NCI-H460 (cell line): Measurements from ENCODE around the gene ATP10D. TPM values are rescaled to one million over a fixed set of nuclear protein-coding genes. Genes with fewer than 3 reads are reported as not detected.

Experiments
- DNase-seq: peaks from one replicate; pipeline ENCODE4 v3.0.0-alpha.2; 2016; ENCODE audit warnings: low read depth; ENCODE audit errors: extremely low read depth
- polyA plus RNA-seq: library from polyadenylated mRNA; depleted of rRNA; stranded (reverse); fragments of >200 nt; gene quantifications from 2 replicates; pipeline ENCODE4 v1.2.3, GENCODE V29; 2014; cell fraction: nucleus; rRNA removed
- total RNA-seq: library from RNA; depleted of rRNA; stranded (reverse); fragments of >200 nt; shearing (Covaris generic); gene quantifications from 2 replicates; pipeline ENCODE4 v1.2.3, GENCODE V29; 2014; rRNA removed

Gene ATP10D
- total RNA-seq = 9.3 and 13.3 TPM in 2 replicates
- polyA plus RNA-seq = 6.0 and 6.3 TPM in 2 replicates

DNA sequence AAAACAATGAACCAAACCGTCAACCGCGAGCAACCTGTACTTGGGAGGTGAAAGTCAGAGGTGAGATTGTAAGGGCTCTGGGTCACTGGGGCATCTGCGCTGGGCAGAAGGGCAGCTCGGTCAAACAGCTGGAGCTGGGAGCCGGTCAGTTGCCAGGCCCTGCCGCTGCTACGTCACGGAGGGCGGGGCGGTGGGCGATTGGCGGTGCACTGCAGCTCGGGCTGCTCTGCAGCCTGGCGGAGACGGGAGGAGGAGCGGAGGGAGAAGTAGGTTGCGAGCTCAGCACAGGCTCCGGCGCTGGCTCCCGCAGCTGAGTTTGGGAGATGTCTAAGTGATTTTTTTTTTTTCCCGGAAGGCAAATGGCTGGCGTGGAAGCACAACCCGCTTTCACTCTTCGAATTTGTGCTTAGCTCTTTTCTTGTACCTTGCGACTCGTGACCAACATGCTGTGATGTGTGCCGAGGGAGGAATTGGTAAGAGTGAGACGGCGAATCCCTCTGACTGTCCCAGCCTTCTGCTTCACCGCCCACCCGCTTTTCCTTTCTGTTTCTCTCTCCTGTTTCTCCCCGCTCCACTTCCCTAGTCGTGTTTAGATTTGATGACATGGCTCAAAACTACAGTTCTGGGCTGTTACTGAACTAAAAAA, at the start of gene ATP10D:
Gene ATP10D, plus strand, starts transcription at position 229 of the 646 bp plus-strand sequence. CDS start 27,266 bp downstream, outside the sequence.
- peak; percentile 89 for DNase-seq

DNA sequence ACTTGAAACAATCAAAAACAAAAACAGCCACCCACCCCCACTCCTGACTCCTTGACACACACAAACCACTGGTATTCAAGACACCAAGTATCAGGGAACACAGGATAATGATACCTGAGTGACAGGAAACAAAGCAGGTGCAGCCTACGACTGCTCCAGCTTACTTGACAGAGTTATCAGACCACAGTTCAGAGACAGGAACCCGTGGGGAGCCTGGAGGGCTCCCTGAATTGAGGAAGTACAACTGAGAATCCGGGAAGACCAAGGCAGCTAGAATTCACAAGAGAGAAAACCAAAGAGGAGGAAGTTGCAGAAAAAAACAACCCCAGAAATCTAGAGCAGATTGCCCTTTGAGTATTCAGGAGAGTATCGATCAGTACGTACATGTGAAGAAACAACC, 42.1 kb upstream of the ATP10D start:
- DNase-seq = no peak

DNA sequence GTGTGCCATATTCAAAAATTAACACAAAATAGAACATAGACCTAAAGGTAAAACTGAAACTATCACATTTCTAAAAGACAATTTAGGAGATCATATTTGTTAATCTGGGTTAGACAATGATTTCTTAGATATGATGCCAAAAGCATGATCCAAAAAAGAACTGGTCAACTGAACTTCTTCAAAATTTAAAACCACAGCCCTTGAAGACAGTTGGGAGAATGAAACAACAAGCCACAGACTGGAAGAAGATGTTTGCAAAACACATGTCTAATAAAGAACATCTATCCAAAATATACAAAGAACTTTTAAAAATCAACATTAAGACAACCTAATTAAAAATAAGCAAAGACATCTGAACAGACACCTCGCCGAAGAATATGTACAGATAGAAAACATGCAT, 41.0 kb upstream of the ATP10D start:
- DNase-seq = no peak

GRCh38 chr4:47451657-47452056, 33.4 kb upstream of the ATP10D start:
- DNase-seq = no peak

DNA sequence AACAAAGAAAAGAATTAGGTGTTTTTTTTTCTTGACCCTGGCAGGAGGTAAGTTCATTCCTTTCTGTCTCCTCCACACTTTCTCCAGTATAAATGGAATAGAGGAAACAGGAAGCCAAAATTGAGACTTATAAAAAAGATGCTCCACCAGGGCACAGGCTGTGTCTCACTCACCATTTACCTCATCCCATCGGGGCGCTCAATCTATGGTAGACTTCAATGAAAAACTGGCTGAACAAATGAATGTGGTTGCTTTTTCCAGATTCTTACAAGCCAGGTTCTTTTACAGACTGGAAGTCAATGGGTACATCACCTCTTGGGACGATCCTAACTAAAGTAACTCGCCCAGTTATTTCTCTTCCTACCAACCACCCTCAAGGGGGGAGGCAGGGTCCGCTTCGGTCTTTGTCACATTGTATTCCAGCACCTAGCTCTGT, 22.3 kb upstream of the ATP10D start:
- no peak for DNase-seq

GRCh38 chr4:47463235-47463956, 21.7 kb upstream of the ATP10D start, which contains the start of gene COMMD8:
Gene COMMD8, minus strand, starts transcription at chr4:47463702. Its CDS starts 51 bp downstream, at chr4:47463651.
- DNase-seq = peak; percentile 90

- DNase-seq = no peak
These were observed 20.1 kb upstream of the ATP10D start for GRCh38 chr4:47465004-47465403.

- no peak for DNase-seq
These were observed 18.9 kb upstream of the ATP10D start for GRCh38 chr4:47466056-47466785.

DNA sequence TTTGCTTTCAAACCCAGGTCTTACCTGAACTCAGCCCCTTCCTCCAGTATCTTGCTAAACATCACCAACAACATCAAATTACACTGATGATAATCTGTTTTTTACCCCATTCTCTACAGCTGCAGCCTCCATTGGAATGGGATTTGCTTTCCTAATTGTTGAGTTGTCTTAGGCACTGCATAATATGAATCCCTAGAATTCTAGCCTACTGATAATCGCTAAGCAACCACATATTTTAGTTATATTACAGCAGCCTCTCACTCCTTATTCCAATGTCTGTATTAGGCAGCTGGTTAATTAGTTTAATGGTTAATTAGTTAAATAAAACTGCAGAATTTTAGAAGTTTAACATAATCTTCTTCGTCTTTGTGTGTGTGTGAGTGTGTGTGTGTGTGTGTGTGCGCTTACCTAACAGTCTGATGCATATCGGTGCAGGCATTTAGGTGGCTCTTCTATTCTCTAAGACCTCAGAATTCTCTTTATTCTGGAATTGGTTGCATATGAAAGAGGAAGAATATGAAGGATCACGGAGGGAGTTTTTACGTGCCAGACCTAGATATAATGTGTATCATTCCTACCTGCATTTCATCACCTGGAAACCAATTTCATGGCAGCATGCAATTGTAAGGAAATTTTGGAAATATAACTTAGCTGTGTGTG, 16.2 kb upstream of the ATP10D start:
- no peak for DNase-seq

DNA sequence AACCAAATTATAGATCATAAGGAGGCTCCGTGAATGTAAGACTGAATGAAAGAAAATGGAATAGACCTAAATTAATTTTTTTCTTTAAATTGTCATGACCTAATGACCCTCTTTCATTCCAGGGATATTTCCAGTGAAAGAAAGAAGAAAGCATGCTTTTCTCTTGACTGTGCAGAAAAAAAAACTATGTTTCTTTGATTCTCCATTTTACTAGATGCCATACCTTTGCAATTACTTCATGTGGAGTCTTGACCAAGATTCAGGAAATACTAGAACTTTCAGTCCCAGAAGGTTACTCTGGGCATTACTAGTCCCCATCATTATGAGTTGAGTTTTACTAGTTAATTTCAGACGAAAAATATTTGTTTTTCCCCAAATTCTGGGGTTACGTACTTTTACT, 15.1 kb upstream of the ATP10D start:
- no peak for DNase-seq

DNA sequence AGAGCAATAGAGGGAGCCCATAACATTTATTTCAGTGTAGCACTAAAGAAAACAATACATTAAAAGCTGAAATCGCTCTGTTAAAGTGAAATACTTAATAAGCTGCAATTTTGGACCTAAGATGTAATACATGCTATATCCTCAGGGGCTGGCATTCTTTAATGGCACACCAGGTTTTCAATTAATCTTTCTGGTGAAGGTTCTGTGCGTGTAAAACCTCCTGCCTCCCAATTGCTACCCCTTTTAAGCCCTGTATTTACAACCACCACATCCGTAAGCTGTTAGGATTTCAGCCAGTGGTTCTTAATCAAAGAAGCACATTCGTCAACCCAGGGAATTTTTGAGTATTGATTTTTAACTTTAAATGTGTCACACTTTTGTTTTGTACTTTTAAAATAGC, 14.0 kb upstream of the ATP10D start:
- no peak for DNase-seq

GRCh38 chr4:47471591-47471990, 13.5 kb upstream of the ATP10D start:
- no peak for DNase-seq

DNA sequence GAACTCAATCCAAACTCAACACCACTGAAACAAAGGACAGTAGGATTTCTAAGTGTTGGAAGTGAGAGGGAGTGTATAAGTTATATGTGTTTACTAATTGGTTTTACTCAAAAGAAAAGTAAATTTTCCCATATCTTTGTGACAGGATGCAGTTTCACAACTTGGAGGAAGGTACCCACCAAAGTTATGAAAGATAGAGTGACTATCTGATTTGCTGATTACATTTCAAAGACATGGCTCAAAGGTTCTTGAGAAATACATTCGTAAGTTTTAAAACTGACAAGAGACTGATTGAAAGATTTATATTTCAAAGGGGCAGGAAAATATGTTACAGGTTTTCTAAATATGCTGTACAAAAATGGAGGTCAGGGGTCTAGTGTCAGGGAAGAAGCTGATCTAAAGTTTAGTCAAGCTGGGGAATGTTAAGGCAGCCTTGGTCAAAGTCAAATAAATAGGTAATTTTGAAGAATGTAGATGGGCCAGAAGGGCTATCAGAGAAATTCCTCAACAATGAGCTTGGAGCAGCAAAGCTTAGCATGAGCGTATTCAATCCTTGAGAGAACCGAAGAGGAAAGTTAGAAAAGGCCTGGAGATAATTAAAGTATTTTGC, 11.8 kb upstream of the ATP10D start:
- DNase-seq = no peak

GRCh38 chr4:47474799-47475198, 10.3 kb upstream of the ATP10D start:
- no peak for DNase-seq

- DNase-seq = no peak
These were observed 9.7 kb upstream of the ATP10D start for GRCh38 chr4:47475411-47475810.

DNA sequence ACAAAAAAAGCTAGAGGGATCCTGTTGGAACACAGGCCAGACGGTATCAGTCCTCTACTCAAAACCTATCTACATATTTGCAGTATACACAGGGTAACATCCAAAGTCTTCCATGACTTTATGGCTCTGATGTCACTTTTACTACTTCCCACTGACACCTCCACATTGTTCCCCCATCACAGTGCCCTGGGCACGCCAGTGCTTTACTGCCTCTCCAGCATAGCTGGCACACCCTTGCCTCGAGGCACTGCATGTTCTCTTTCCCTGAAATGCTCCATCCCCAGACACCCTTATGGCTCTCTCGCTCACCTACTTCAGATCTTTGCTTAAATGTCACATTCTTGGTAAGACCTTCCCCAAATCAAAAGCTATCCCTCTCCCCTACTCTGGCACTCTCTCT, 6.3 kb upstream of the ATP10D start:
- DNase-seq = no peak

- no peak for DNase-seq
These were observed 2.7 kb upstream of the ATP10D start for GRCh38 chr4:47482326-47482725.

DNA sequence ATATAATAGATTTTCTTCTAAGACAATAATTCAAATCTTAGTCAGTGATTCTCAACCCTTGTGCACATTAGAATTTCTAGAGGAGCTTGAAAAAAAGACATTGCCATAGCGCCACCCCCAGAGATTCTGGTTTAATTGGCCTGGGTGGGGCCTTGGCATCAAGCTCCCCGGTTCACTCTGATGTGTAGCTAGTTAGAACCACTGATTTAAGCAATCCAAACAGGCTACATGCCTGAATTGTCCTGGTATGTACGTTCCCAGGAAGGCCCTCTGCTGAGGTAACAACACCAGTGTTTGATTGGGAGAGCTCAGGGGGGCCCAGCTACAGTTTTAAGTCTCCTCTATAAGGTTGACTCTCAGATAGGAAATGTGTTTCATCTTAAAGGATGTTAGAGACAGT, 1.3 kb upstream of the ATP10D start:
- no peak for DNase-seq

- no peak for DNase-seq
These were observed 907 bp upstream of the ATP10D start for GRCh38 chr4:47484168-47484567.

DNA sequence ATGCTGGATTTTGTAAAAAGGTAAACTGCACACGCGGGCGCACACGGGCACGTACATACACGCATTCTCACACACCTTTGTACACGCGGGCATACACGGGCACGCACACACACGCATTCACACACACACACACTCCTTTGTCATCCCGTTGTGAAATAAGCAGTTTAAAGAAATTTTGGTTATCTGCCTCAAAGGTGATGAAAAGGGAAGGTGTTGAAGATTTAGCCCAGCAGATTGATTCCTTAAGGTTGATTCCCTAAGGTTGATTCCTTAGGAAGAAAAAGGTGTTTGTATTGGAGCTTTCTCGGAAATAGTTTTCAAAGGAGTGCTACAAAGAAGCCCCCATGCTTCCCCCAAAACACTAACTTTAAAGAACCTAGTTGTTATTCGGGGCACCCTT, 693 bp downstream of the ATP10D start:
- DNase-seq = no peak
